ENCODE measurements around the gene MCEMP1.
A peak's percentile ranks its signal among the peaks of the same experiment; 100 is the strongest.

The MCEMP1 gene

GRCh38 chr19:7690779-7691258 lies 13.9 kb downstream of the MCEMP1 start:
- Mint-ChIP-seq H3K4me1 (peaks cover 10% of the 10 kb centered on the region), H3K36me3 (ENCODE audit: low read depth) (no peaks in the 10 kb centered on the region), H3K27me3 (no peaks in the 10 kb centered on the region), H3K27ac (no peak overlapping the region), H3K4me3 (no peak overlapping the region), H3K9me3 (no peaks in the 10 kb centered on the region)
- ATAC-seq: peak; percentile 13
- DNase-seq: no peak

- H3K27ac Mint-ChIP-seq: no peak overlapping the region
- peaks cover under 1% of the 10 kb centered on the region for H3K27me3 Mint-ChIP-seq
- peaks cover under 1% of the 10 kb centered on the region for H3K36me3 Mint-ChIP-seq (ENCODE audit: low read depth)
- no peaks in the 10 kb centered on the region for H3K9me3 Mint-ChIP-seq
- peaks cover 11% of the 10 kb centered on the region for H3K4me1 Mint-ChIP-seq
- no peak overlapping the region for H3K4me3 Mint-ChIP-seq
- ATAC-seq (peak; percentile 27), DNase-seq (no peak)
Measured at GRCh38 chr19:7691497-7691896, 14.6 kb downstream of the MCEMP1 start.

GRCh38 chr19:7692417-7693088 lies 15.7 kb downstream of the MCEMP1 start:
- Mint-ChIP-seq H3K27ac (no peak overlapping the region), H3K27me3 (peaks cover 5% of the 10 kb centered on the region), H3K4me1 (peaks cover 13% of the 10 kb centered on the region), H3K4me3 (no peak overlapping the region), H3K9me3 (no peaks in the 10 kb centered on the region), H3K36me3 (ENCODE audit: low read depth) (peaks cover 2% of the 10 kb centered on the region)
- DNase-seq (no peak), ATAC-seq (peak; percentile 15)

GRCh38 chr19:7694499-7694898 lies 17.6 kb downstream of the MCEMP1 start:
- ATAC-seq (no peak), DNase-seq (no peak)
- H3K27ac Mint-ChIP-seq: no peak overlapping the region
- peaks cover 9% of the 10 kb centered on the region for H3K27me3 Mint-ChIP-seq
- H3K4me1 Mint-ChIP-seq: peaks cover 28% of the 10 kb centered on the region
- no peaks in the 10 kb centered on the region for H3K9me3 Mint-ChIP-seq
- peak overlapping the region; percentile 1 for H3K4me3 Mint-ChIP-seq
- H3K36me3 Mint-ChIP-seq (ENCODE audit: low read depth): peaks cover 2% of the 10 kb centered on the region

- no peak for DNase-seq
- no peak for ATAC-seq
- H3K27me3 Mint-ChIP-seq: peaks cover 12% of the 10 kb centered on the region
- H3K4me1 Mint-ChIP-seq: peaks cover 45% of the 10 kb centered on the region
- peak overlapping the region; percentile 48 for H3K4me3 Mint-ChIP-seq
- peaks cover 2% of the 10 kb centered on the region for H3K36me3 Mint-ChIP-seq (ENCODE audit: low read depth)
- peak overlapping the region; percentile 14 for H3K27ac Mint-ChIP-seq
- H3K9me3 Mint-ChIP-seq: no peaks in the 10 kb centered on the region
Measured at GRCh38 chr19:7697721-7698287, 20.9 kb downstream of the MCEMP1 start.

- no peak for DNase-seq
- no peak overlapping the region for H3K27ac Mint-ChIP-seq
- peaks cover 45% of the 10 kb centered on the region for H3K4me1 Mint-ChIP-seq
Measured at GRCh38 chr19:7698583-7698982, 21.7 kb downstream of the MCEMP1 start.

GRCh38 chr19:7699003-7699402 lies 22.1 kb downstream of the MCEMP1 start:
- Mint-ChIP-seq H3K36me3 (ENCODE audit: low read depth) (peaks cover 2% of the 10 kb centered on the region), H3K4me3 (peak overlapping the region; percentile 80), H3K27ac (peak overlapping the region; percentile 90), H3K27me3 (peaks cover 12% of the 10 kb centered on the region), H3K4me1 (peaks cover 48% of the 10 kb centered on the region), H3K9me3 (no peaks in the 10 kb centered on the region)
- DNase-seq: no peak
- ATAC-seq: no peak

More at GRCh38 chr19:7698583-7698982, 21.7 kb downstream of the MCEMP1 start:
- H3K27me3 Mint-ChIP-seq: peaks cover 12% of the 10 kb centered on the region
- peaks cover 2% of the 10 kb centered on the region for H3K36me3 Mint-ChIP-seq (ENCODE audit: low read depth)
- ATAC-seq: no peak
- no peaks in the 10 kb centered on the region for H3K9me3 Mint-ChIP-seq
- peak overlapping the region; percentile 80 for H3K4me3 Mint-ChIP-seq

GRCh38 chr19:7699417-7700401 lies 22.8 kb downstream of the MCEMP1 start:
- peaks cover 12% of the 10 kb centered on the region for H3K27me3 Mint-ChIP-seq
- peaks cover 53% of the 10 kb centered on the region for H3K4me1 Mint-ChIP-seq
- peak overlapping the region; percentile 90 for H3K27ac Mint-ChIP-seq
- H3K36me3 Mint-ChIP-seq (ENCODE audit: low read depth): peaks cover 2% of the 10 kb centered on the region
- no peaks in the 10 kb centered on the region for H3K9me3 Mint-ChIP-seq
- H3K4me3 Mint-ChIP-seq: peak overlapping the region; percentile 80
- ATAC-seq: peak; percentile 80
- peak; percentile 72 for DNase-seq

GRCh38 chr19:7701049-7701653 lies 24.3 kb downstream of the MCEMP1 start:
- Mint-ChIP-seq H3K27me3 (peaks cover 12% of the 10 kb centered on the region), H3K9me3 (no peaks in the 10 kb centered on the region), H3K36me3 (ENCODE audit: low read depth) (peaks cover 2% of the 10 kb centered on the region), H3K27ac (peak overlapping the region; percentile 61), H3K4me3 (peak overlapping the region; percentile 45), H3K4me1 (peaks cover 64% of the 10 kb centered on the region)
- ATAC-seq (no peak), DNase-seq (no peak)

GRCh38 chr19:7701654-7702457 lies 25.0 kb downstream of the MCEMP1 start, which contains the start of gene FCER2:
Gene FCER2, minus strand, starts transcription at chr19:7702131. Its CDS starts 2,371 bp downstream, at chr19:7699760.
- Mint-ChIP-seq H3K4me3 (peak within 1 kb of the TSS; percentile 45), H3K27ac (peak within 1 kb of the TSS; percentile 64), H3K4me1 (peaks cover 68% of the 10 kb centered on the region)

GRCh38 chr19:7703332-7703731 lies 26.4 kb downstream of the MCEMP1 start:
- H3K27me3 Mint-ChIP-seq: peaks cover 7% of the 10 kb centered on the region
- H3K9me3 Mint-ChIP-seq: no peaks in the 10 kb centered on the region
- no peak overlapping the region for H3K27ac Mint-ChIP-seq
- peaks cover 70% of the 10 kb centered on the region for H3K4me1 Mint-ChIP-seq
- no peaks in the 10 kb centered on the region for H3K36me3 Mint-ChIP-seq (ENCODE audit: low read depth)
- DNase-seq (no peak), ATAC-seq (no peak)
- H3K4me3 Mint-ChIP-seq: no peak overlapping the region

More at GRCh38 chr19:7701654-7702457, 25.0 kb downstream of the MCEMP1 start, which contains the start of gene FCER2:
- no peaks in the 10 kb centered on the region for H3K36me3 Mint-ChIP-seq (ENCODE audit: low read depth)
- no peak for DNase-seq
- H3K27me3 Mint-ChIP-seq: peaks cover 9% of the 10 kb centered on the region
- peak; percentile 1 for ATAC-seq
- H3K9me3 Mint-ChIP-seq: no peaks in the 10 kb centered on the region

GRCh38 chr19:7704280-7705060 lies 27.6 kb downstream of the MCEMP1 start:
- no peaks in the 10 kb centered on the region for H3K36me3 Mint-ChIP-seq (ENCODE audit: low read depth)

More at GRCh38 chr19:7704280-7705060, 27.6 kb downstream of the MCEMP1 start:
- no peaks in the 10 kb centered on the region for H3K9me3 Mint-ChIP-seq
- H3K27me3 Mint-ChIP-seq: peaks cover 3% of the 10 kb centered on the region
- H3K4me1 Mint-ChIP-seq: peaks cover 66% of the 10 kb centered on the region
- no peak overlapping the region for H3K27ac Mint-ChIP-seq
- ATAC-seq (no peak), DNase-seq (no peak)
- no peak overlapping the region for H3K4me3 Mint-ChIP-seq

All from activated naive CD8-positive, alpha-beta T cell treated with anti-CD3 and anti-CD28 coated beads, Interleukin-2, amount 50 U/mL, for 24 hours (primary cell).